ENCODE results near the gene GBP3.

GBP3 gene, protein sequence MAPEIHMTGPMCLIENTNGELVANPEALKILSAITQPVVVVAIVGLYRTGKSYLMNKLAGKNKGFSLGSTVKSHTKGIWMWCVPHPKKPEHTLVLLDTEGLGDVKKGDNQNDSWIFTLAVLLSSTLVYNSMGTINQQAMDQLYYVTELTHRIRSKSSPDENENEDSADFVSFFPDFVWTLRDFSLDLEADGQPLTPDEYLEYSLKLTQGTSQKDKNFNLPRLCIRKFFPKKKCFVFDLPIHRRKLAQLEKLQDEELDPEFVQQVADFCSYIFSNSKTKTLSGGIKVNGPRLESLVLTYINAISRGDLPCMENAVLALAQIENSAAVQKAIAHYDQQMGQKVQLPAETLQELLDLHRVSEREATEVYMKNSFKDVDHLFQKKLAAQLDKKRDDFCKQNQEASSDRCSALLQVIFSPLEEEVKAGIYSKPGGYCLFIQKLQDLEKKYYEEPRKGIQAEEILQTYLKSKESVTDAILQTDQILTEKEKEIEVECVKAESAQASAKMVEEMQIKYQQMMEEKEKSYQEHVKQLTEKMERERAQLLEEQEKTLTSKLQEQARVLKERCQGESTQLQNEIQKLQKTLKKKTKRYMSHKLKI

DNA sequence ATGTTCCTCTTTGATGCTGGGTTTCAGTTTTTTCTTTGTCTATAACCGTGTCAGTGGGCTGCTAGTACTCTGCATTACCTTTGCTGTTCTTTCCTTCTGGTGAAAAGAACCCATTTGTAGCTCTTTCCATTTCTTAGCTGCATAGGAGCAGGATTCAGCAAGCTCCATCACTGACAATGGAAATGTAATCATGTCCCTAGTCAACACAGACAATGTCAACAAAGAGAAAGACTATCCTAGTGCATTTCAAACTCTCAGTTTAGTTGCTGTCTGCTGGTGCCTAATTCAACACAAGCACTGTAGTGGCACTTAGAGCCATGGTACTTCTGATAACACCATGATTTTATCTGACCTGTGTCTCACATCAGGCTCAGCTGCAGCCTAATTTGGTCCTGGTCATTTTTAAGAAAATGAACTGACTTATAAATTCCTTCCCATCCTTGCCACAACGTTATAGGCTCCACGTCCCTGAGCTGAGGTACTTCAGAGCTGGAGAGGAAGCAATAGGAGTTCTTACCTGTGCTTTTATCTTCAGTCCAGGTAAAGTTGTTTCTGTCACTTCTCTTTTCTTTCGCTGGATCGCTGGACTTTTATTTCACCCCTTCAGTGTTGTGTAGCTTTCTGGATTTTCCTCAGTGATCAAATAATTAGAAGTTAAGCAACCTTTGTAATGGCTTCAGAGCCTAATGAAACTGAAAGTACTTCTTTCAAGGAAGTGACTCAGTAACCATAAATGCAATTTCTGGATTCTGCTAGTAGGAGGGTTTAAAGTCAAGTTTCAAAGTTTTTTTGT lies at the start of gene GBP3:
Gene GBP3 (minus strand): TSS at position 700 of the 793 bp plus-strand sequence. CDS start 2,145 bp downstream, outside the sequence.
- peak within 1 kb of the TSS; percentile 56 for H3K4me3 ChIP-seq (ENCODE audit: control insufficient read depth, low read depth, low read length)
- no peak for TF ChIP-seq CTCF (IDR thresholded peaks at IDR 0.05; ENCODE audit: control insufficient read depth, insufficient read depth, low read depth, low read length, missing control alignments)
- DNase-seq (ENCODE audit: low read depth), result peak; percentile 43

DNA sequence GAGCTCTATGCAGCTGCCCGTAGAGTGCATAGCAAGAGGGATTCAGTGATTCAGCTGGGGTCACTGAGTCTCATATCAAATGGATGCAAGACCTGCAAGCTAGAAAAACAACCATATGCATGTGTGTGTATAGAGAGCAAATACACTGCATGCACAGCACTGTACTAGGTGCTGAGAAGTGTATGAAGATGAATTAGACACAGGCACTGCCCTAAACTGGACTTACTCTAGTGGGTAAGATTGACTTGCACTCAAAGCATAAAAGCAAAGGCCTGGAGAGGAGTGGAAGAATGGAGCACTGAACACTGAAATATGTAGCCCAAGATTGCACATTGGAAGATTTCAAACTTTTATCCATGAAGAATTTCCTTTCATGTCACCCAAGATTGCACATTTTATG lies 47.8 kb upstream of the GBP3 start:
- H3K4me3 ChIP-seq (ENCODE audit: control insufficient read depth, low read depth, low read length), result no peak overlapping the region
- DNase-seq (ENCODE audit: low read depth), result no peak
- no peak for TF ChIP-seq CTCF (IDR thresholded peaks at IDR 0.05; ENCODE audit: control insufficient read depth, insufficient read depth, low read depth, low read length, missing control alignments)

GRCh38 chr1:89069951-89070350 lies 47.3 kb upstream of the GBP3 start:
- no peak for DNase-seq (ENCODE audit: low read depth)
- TF ChIP-seq CTCF (IDR thresholded peaks at IDR 0.05; ENCODE audit: control insufficient read depth, insufficient read depth, low read depth, low read length, missing control alignments), result no peak
- H3K4me3 ChIP-seq (ENCODE audit: control insufficient read depth, low read depth, low read length), result no peak overlapping the region; the same call in none of the 2 replicates

- TF ChIP-seq CTCF (IDR thresholded peaks at IDR 0.05; ENCODE audit: control insufficient read depth, insufficient read depth, low read depth, low read length, missing control alignments), result no peak
- no peak overlapping the region for H3K4me3 ChIP-seq (ENCODE audit: control insufficient read depth, low read depth, low read length)
- DNase-seq (ENCODE audit: low read depth), result peak; percentile 55
Observed at GRCh38 chr1:89068291-89068690, 45.6 kb upstream of the GBP3 start.

DNA sequence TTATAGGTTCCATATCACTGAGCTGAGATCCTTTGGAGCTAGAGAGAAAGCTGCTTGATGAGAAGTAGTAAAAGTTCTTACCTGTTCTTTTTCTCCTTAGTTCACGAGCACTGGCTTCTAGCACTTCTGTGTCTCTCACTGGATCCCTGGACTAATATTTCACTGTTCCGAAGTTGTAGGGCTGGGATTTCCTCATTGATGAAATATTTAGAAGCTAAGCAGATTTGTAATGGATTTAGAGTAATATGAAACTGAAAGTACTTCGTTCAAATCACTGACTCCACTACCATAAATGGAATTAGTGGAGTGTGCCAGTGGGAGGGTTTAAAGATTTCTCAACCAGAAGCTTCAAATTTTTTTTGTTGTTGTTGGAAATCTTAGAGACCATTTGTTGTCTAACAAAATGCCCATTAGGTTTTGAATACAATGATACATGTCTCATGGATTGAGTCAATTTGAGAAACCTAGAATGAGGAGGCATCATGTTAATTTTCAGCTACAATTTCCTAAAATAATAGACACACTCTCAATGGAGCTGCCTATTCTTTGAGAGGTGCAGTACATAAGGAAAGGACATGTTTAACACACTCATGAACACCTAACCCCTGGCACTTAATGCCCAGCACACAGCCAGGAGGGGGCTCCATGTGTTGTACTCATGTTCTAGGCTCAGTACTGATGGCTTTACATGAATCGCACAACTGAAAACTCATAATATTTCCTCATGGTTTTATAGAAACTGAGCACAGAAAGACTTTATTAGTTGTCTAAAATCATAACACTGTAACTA lies 42.6 kb upstream of the GBP3 start, which contains the start of gene GBP1:
Gene GBP1 (minus strand): TSS at position 130 of the 790 bp plus-strand sequence. CDS start 1,974 bp downstream, outside the sequence.
- TF ChIP-seq CTCF (IDR thresholded peaks at IDR 0.05; ENCODE audit: control insufficient read depth, insufficient read depth, low read depth, low read length, missing control alignments), result no peak
- peak within 1 kb of the TSS; percentile 45 for H3K4me3 ChIP-seq (ENCODE audit: control insufficient read depth, low read depth, low read length)
- DNase-seq (ENCODE audit: low read depth), result peak; percentile 64

DNA sequence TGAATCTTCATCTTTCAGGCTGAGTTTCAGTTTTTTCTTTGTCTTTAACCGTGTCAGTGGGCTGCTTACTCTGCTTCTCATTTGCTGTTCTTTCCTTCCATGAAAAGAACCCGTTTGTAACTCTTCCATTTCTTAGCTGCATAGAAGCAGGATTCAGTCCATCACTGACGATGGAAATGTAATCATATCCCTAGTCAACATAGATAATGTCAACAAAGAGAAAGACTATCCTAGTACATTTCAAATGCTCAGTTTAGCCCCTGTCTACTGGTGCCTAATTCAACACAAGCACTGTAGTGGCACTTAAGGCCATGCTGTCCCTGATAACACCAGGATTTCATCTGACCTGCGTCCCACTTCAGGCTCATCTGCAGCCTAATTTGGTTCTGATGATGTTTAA lies 42.0 kb upstream of the GBP3 start:
- TF ChIP-seq CTCF (IDR thresholded peaks at IDR 0.05; ENCODE audit: control insufficient read depth, insufficient read depth, low read depth, low read length, missing control alignments), result no peak
- DNase-seq (ENCODE audit: low read depth), result no peak
- H3K4me3 ChIP-seq (ENCODE audit: control insufficient read depth, low read depth, low read length), result peak overlapping the region; percentile 45
